GM21717 (cell line): ENCODE data around the gene C8B.

ENCODE experiments used
- ATAC-seq: cut with Tn5 transposase; IDR thresholded peaks from one replicate; pipeline ENCODE4 v1.9.1; 2021; ENCODE audit warnings: mild to moderate bottlenecking, moderate library complexity; ENCODE audit not compliant: unreplicated experiment

Gene C8B

DNA sequence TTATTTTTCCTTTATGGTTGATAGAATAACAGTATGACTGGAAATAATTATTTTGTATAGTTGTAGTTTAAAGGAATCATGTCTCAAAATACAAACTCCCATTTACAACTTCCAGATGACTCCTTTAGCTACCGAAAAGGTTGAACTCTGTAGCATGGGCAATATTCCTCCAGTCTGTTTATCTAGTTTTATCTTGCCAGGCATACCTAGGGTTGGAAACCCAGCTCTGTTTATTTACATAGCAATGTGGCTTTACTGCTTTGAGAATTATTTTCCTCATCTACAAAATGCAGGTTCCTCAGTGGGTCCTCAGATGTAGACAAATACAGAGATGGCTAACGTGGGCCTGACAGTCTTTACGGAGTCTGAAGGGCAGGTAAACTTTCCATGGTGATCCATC, 60.1 kb downstream of the C8B start:
- ATAC-seq: no peak

GRCh38 chr1:56904663-56905397, 61.0 kb downstream of the C8B start:
- no peak for ATAC-seq

- ATAC-seq: no peak
Observed at GRCh38 chr1:56903778-56904177, 62.0 kb downstream of the C8B start.

GRCh38 chr1:56901716-56902115, 64.1 kb downstream of the C8B start:
- ATAC-seq: no peak

DNA sequence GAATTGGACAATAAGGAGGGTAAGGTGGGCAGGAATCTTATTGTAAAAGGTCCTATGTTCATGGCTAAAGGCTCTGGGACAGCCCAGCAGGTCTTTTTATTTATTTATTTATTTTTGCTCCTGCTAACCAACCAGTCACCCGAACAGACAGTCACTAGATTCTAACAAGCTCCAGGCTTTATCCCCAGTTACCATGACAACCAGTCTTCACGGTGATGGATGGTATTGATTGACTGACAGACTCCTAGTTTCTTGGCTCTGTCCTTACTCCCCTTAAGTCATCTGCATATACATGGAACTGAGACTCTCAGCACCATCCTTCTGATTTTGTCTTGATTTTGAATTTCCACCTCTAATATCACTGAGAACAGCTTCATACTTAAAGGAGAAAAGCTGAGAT, 66.9 kb downstream of the C8B start:
- no peak for ATAC-seq

DNA sequence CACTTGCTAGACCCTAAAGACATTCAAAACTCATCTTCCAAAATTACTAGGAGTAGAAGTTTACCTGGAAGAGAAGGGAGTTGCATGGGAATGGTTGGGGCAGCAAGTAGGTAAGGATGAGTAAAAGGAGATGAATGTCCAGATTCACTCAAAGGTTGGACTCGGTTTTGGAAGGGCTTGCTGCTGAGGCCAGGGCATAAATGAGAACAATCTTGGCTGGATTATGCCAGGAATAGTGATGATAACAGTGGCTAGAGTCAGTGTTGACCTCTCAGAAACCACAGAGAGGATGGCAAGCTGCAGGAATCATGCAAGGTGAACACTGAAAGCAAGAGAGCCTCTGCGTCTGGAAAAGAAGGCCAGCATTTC, 67.8 kb downstream of the C8B start:
- no peak for ATAC-seq

DNA sequence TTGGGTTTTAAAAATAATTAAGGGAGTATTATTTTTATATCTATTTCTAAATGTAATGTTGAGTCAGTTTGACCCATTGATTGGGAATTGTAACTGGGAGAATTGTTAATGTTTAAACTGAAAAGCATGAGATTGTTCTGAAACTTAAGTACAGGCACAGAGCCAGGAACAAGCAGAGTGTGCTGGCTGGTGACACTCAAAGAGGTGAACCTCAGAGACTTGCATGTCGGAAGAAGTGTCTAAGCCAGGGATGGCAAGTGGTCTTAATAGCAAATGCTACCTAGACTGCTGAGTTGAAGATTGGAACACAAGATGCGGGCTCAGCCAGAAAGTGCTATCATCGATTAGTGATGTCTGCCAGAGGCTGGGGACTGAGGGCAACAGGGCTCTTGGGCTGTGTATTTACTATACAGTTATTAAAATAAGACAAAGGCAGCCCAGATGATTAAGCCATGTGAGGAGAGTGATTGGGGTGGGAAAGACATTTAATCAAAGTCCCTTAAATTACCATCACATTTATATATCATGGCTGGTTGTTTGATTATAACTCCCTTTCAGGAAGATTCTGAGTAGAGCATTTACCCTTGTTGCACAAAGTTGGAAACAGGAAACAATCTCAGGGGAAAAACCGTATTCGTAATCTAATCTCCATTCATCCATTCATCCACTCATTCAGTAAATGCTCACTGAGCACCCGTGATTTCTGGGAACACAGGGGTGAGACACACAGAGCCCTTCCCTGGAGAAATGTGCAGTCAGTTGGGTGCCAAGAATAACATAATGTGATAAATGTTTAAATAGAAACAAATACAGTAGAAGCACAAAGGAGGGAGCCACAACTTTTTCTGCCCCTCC, 68.4 kb downstream of the C8B start:
- ATAC-seq: no peak

- no peak for ATAC-seq
Observed at GRCh38 chr1:56894014-56894413, 71.8 kb downstream of the C8B start.

DNA sequence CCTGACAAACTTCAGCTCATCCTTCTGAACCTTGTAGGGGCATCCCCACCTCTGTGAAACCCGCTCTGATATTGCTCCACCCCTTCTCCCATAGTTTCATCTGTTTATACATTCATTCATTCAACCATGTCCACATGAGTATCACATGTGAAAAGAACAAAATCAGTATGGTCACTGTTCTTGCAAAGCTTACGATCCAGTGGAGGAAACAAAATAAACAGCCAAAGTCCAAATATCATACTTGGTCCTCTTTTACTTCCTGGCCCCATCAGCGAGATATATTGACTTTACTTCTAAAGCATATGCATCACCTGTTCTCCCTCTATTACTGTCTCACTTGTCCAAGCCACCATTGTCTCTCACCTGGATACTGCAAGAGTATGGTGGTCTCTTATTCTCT, 75.6 kb downstream of the C8B start:
- no peak for ATAC-seq

- no peak for ATAC-seq
Observed at GRCh38 chr1:56881417-56881816, 84.4 kb downstream of the C8B start.

GRCh38 chr1:56880774-56881173, 85.0 kb downstream of the C8B start:
- ATAC-seq: no peak
